ENCODE measurements around the gene ATRNL1.

ATRNL1 gene, protein sequence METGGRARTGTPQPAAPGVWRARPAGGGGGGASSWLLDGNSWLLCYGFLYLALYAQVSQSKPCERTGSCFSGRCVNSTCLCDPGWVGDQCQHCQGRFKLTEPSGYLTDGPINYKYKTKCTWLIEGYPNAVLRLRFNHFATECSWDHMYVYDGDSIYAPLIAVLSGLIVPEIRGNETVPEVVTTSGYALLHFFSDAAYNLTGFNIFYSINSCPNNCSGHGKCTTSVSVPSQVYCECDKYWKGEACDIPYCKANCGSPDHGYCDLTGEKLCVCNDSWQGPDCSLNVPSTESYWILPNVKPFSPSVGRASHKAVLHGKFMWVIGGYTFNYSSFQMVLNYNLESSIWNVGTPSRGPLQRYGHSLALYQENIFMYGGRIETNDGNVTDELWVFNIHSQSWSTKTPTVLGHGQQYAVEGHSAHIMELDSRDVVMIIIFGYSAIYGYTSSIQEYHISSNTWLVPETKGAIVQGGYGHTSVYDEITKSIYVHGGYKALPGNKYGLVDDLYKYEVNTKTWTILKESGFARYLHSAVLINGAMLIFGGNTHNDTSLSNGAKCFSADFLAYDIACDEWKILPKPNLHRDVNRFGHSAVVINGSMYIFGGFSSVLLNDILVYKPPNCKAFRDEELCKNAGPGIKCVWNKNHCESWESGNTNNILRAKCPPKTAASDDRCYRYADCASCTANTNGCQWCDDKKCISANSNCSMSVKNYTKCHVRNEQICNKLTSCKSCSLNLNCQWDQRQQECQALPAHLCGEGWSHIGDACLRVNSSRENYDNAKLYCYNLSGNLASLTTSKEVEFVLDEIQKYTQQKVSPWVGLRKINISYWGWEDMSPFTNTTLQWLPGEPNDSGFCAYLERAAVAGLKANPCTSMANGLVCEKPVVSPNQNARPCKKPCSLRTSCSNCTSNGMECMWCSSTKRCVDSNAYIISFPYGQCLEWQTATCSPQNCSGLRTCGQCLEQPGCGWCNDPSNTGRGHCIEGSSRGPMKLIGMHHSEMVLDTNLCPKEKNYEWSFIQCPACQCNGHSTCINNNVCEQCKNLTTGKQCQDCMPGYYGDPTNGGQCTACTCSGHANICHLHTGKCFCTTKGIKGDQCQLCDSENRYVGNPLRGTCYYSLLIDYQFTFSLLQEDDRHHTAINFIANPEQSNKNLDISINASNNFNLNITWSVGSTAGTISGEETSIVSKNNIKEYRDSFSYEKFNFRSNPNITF (N-terminal part only)

GRCh38 chr10:115093286-115093775 lies at the start of gene ATRNL1:
TSS of gene ATRNL1 (plus strand) at chr10:115093365. CDS start at chr10:115093751, 386 bp downstream.
- DNase-seq: no peak

GRCh38 chr10:115043719-115044118 lies 49.4 kb upstream of the ATRNL1 start:
- no peak for DNase-seq

DNA sequence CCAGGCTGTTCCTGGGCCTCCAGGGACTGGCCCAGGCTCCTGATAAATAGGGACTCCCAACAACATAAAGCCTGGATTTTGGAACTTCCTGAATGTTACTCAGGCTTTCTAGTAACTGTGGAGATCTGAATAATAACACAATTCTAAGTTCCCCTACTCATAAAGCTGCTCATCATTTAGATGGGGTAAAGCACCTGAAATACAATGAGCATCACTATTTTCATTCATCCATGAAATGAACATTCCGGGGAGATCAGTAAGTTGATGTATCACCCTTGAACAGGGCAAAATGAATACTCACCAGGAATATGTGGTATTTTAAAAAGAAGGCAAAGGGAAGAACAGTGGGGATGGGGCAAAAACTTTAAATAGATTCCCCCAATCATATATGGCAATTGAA lies 48.3 kb upstream of the ATRNL1 start:
- DNase-seq: no peak

- DNase-seq: no peak
These were observed 47.7 kb upstream of the ATRNL1 start for GRCh38 chr10:115045499-115045898.

GRCh38 chr10:115046686-115047236 lies 46.4 kb upstream of the ATRNL1 start:
- no peak for DNase-seq

DNA sequence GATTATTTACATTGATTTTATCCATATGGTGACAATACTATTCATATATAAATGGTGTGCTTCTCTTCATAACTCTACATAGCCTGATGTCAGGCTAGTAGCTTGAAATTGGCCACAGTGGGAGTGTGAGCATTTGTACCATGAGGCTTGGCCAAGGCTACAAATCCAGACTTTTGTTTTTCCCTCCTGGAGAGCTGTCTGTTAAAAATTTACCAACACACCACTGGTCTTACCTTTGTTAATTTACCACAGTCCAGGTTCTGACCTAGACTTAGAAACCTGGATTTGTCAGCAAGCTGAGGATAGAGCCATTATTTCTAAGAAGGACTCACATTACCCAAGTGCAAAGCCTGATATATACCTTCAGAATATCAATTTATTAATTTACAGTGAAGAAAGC lies 45.5 kb upstream of the ATRNL1 start:
- DNase-seq: no peak

GRCh38 chr10:115049318-115049717 lies 43.8 kb upstream of the ATRNL1 start:
- no peak for DNase-seq

- DNase-seq: no peak
These were observed 43.2 kb upstream of the ATRNL1 start for GRCh38 chr10:115049960-115050359.

GRCh38 chr10:115050375-115051010 lies 42.7 kb upstream of the ATRNL1 start:
- DNase-seq: no peak

DNA sequence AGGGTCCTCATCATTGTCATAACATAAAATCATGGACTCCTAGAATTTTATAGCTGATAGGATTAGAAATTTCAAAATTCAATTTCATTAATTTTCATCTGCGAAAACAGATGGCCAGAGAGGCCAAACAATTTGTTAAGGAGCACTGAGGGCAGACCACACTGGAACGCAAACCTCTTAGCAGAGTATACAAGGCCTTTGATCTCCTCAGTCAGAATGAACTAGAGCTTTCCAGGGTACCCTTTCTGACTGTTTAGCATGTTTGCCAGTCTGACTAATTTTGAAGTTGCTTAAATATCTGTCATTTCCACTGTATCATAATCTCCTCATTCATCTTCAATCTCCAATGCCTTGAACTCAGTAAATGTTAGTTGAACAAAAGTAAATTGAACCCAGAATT lies 41.9 kb upstream of the ATRNL1 start:
- no peak for DNase-seq

GRCh38 chr10:115052226-115052625 lies 40.9 kb upstream of the ATRNL1 start:
- no peak for DNase-seq

GRCh38 chr10:115052728-115053127 lies 40.4 kb upstream of the ATRNL1 start:
- no peak for DNase-seq

GRCh38 chr10:115056186-115056585 lies 37.0 kb upstream of the ATRNL1 start:
- no peak for DNase-seq

DNA sequence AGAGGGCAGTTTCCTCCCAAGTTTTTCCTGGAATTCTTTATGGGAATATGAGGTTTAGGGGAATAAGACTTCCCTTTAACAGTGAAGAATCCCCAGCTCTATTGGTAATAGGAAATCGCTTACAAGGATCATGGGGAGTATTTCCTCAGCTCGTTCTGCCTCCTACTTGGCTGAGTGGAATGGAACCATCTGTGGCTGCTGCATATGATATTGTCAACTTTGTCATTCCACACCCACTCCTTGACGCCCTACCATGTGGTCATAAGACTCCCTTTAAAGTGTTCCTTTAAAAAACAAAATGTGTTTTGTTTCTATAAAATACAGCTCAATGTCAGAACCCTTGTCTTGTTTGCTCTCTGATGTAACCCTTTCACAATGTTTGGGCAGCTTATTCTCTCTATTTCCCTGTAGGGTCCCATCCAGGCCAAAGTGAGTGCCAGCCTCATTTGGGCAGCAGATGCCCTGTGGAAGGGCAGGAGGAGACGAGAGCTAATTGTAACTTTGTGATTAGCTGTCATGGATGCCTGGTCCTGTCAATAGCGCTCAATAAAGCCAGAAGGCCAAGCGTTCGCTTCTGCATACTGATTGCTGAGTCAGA lies 33.8 kb upstream of the ATRNL1 start:
- no peak for DNase-seq

- no peak for DNase-seq
These were observed 29.2 kb upstream of the ATRNL1 start for GRCh38 chr10:115063701-115064658.

DNA sequence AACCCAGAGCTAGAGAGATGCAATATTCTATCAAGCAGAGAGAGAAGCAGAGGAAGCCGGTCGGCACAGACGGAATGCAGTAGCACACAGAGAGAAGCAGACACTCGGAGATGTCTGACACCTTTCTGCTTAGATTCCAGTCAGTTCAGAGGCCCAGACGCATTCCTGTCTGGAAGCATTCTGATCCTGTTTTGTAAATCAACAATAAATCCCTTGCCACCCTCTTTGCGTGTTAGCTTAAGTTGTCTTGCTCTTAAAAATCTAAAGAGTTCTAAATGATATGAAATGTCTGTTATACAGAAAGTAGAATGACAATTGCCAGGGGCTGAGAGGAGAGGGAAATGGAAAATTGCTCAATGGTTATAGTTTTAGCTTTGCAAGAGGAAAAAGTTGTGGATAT lies 27.4 kb upstream of the ATRNL1 start:
- DNase-seq: no peak

DNA sequence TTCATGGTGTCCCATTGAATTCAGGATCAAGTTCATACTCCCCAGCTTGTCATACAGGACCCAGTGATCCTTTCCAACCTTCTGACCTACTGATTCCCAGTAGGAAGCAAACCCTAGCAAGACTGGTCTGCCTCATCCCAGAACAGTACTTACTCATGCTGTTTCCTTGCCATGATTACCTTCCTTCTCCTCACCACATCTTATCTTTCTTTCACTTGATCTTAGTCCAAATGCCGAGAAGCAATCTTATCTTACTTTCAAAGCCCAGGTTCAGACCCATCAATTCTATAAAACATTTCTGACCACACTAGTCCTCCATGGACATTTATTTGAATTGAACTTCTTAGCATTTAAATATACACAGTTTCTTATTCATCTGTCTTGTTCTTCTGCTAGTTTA lies 26.6 kb upstream of the ATRNL1 start:
- no peak for DNase-seq

GRCh38 chr10:115073796-115074195 lies 19.4 kb upstream of the ATRNL1 start:
- no peak for DNase-seq

- DNase-seq: no peak
These were observed 10.7 kb upstream of the ATRNL1 start for GRCh38 chr10:115082506-115082905.

DNA sequence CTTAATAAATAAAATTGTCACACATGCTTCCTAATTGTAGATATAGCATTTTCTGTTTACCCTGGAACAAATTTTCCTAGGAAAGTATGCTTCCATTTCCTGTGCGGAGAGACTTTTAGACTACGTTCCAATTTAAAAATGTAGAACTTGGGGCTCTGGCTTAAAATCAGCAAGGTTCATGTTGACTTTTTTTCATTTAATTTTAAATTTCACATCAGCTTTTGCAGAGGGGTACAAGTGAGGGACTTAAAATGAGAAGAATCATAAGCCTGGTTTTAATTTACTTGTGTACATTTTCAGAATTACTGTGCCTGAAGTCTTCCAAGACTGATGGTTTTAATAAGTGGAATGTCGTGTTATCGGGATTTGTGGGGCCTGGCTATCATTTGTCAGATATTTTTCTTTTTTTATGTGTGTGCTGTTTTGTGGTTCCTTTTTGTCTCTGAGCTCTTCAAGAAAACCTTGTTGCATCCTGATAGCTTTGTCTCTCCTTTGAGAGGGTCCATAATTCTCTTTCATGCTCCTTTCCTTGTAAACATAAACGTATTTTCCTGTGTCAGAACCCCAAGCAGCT lies 8.8 kb upstream of the ATRNL1 start:
- DNase-seq: no peak

All from CD4-positive, alpha-beta T cell treated with Interleukin-12 subunit alpha and Interleukin-12 subunit beta, for 1 hour (primary cell).